HG03565 (cell line): ENCODE measurements around the gene TOGARAM2.

Experiments
- ATAC-seq: cut with Tn5 transposase; IDR thresholded peaks from one replicate; pipeline ENCODE4 v1.9.1; 2021; ENCODE audit warnings: mild to moderate bottlenecking, moderate library complexity; ENCODE audit not compliant: unreplicated experiment

TOGARAM2 gene

GRCh38 chr2:28997847-28998735, 17.0 kb downstream of the TOGARAM2 start:
- ATAC-seq, result no peak

GRCh38 chr2:29000481-29000880, 19.4 kb downstream of the TOGARAM2 start:
- ATAC-seq, result peak; percentile 89

- ATAC-seq, result no peak
These were observed 19.9 kb downstream of the TOGARAM2 start for GRCh38 chr2:29000956-29001355.

GRCh38 chr2:29001806-29002205, 20.7 kb downstream of the TOGARAM2 start:
- no peak for ATAC-seq

- ATAC-seq, result no peak
These were observed 23.7 kb downstream of the TOGARAM2 start for GRCh38 chr2:29004755-29005154.

GRCh38 chr2:29005331-29005730, 24.2 kb downstream of the TOGARAM2 start:
- ATAC-seq, result no peak

- ATAC-seq, result no peak
These were observed 25.2 kb downstream of the TOGARAM2 start for GRCh38 chr2:29006092-29006979.

- ATAC-seq, result no peak
These were observed 25.8 kb downstream of the TOGARAM2 start for GRCh38 chr2:29006980-29007301.

- no peak for ATAC-seq
These were observed 28.2 kb downstream of the TOGARAM2 start for GRCh38 chr2:29009270-29009669.

- no peak for ATAC-seq
These were observed 28.9 kb downstream of the TOGARAM2 start for GRCh38 chr2:29009711-29010677.

GRCh38 chr2:29010946-29011345, 29.8 kb downstream of the TOGARAM2 start:
- ATAC-seq, result no peak

GRCh38 chr2:29011418-29012060, 30.4 kb downstream of the TOGARAM2 start:
- ATAC-seq, result no peak

GRCh38 chr2:29012211-29012681, 31.1 kb downstream of the TOGARAM2 start:
- ATAC-seq, result no peak

GRCh38 chr2:29013057-29013780, 32.1 kb downstream of the TOGARAM2 start:
- no peak for ATAC-seq

GRCh38 chr2:29014331-29014730, 33.2 kb downstream of the TOGARAM2 start:
- ATAC-seq, result no peak

GRCh38 chr2:29014811-29015421, 33.8 kb downstream of the TOGARAM2 start:
- no peak for ATAC-seq

- no peak for ATAC-seq
These were observed 34.8 kb downstream of the TOGARAM2 start for GRCh38 chr2:29015701-29016470.

- ATAC-seq, result no peak
These were observed 35.4 kb downstream of the TOGARAM2 start for GRCh38 chr2:29016504-29016903.
